Activated CD4-positive, alpha-beta memory T cell treated with anti-CD3 and anti-CD28 coated beads, Interleukin-2, amount 10 ng/mL, durations not matched to agents 7 days and 5 days (primary cell): ENCODE data around the gene CNTFR. TPM values are rescaled to one million over a fixed set of nuclear protein-coding genes. Genes with fewer than 3 reads are reported as not detected.
A peak's percentile ranks its signal among the peaks of the same experiment; 100 is the strongest.

Experiments
- CTCF ChIA-PET: fragments of 350-600 bp; sonication (Branson Sonifier 250); formaldehyde crosslinking; loops from one replicate; lab custom pipeline; 2021; ENCODE audit warnings: antibody characterized with exemption, inconsistent platforms; lab: Charles Lee
- POLR2A ChIA-PET: fragments of 350-600 bp; sonication (Branson Sonifier 250); formaldehyde crosslinking; loops from one replicate; lab custom pipeline; 2021; ENCODE audit warnings: antibody characterized with exemption; lab: Charles Lee
- DNase-seq: peaks from one replicate; pipeline ENCODE4 v3.0.0-alpha.2; 2020
- H3K27ac Mint-ChIP-seq: one replicate; pipeline ENCODE4 v1.8.0; 2021; ENCODE audit warnings: mild to moderate bottlenecking, mixed read lengths
- H3K27me3 Mint-ChIP-seq: one replicate; pipeline ENCODE4 v1.8.0; 2021; ENCODE audit warnings: mixed read lengths
- H3K36me3 Mint-ChIP-seq: one replicate; pipeline ENCODE4 v1.8.0; 2021; ENCODE audit warnings: low read depth, mixed read lengths
- H3K4me1 Mint-ChIP-seq: one replicate; pipeline ENCODE4 v1.8.0; 2021; ENCODE audit warnings: mixed read lengths
- H3K4me3 Mint-ChIP-seq: one replicate; pipeline ENCODE4 v1.8.0; 2021; ENCODE audit warnings: mild to moderate bottlenecking, mixed read lengths
- H3K9me3 Mint-ChIP-seq: one replicate; pipeline ENCODE4 v1.8.0; 2021; ENCODE audit warnings: mixed read lengths
- total RNA-seq, 2 experiments: library from RNA; stranded (reverse); gene quantifications; one replicate each; pipeline ENCODE4 v1.2.3, GENCODE V29; 2021

CNTFR gene
- total RNA-seq, 2 experiments from 2014 or later: not detected

GRCh38 chr9:34553511-34554021 lies 36.0 kb downstream of the CNTFR start:
- Mint-ChIP-seq H3K4me3 (no peak overlapping the region), H3K27me3 (no peaks in the 10 kb centered on the region), H3K36me3 (no peaks in the 10 kb centered on the region), H3K27ac (no peak overlapping the region), H3K4me1 (no peaks in the 10 kb centered on the region), H3K9me3 (no peaks in the 10 kb centered on the region)
- DNase-seq: no peak
- ChIA-PET POLR2A (no interaction called here), CTCF (no interaction called here)

DNA sequence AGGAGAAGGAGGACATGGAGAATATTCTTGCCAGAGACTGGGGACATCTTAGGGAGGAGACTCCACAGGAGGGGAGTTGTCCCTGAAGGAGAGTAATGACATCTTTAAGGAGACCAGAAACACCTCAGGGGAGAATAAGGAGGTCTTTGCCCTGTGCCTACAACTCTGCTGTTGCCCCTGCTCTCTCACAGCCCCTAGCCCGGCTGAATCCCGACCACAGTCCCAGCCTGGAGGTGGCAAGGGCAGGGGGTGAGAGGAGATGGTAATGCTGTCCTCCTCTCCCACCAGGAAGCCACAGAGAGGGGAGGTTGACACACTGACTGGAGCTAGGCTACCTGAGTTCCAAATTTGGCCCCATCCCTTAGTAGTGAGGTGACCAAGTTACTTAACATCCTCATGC lies 36.5 kb downstream of the CNTFR start:
- peaks cover 4% of the 10 kb centered on the region for H3K27me3 Mint-ChIP-seq
- no peaks in the 10 kb centered on the region for H3K9me3 Mint-ChIP-seq
- H3K4me3 Mint-ChIP-seq: no peak overlapping the region
- no peak overlapping the region for H3K27ac Mint-ChIP-seq
- CTCF ChIA-PET: no interaction called here
- no peaks in the 10 kb centered on the region for H3K36me3 Mint-ChIP-seq
- no peaks in the 10 kb centered on the region for H3K4me1 Mint-ChIP-seq
- POLR2A ChIA-PET: no interaction called here
- DNase-seq: no peak

GRCh38 chr9:34552606-34552981 lies 36.9 kb downstream of the CNTFR start:
- no peaks in the 10 kb centered on the region for H3K4me1 Mint-ChIP-seq
- peaks cover 4% of the 10 kb centered on the region for H3K27me3 Mint-ChIP-seq
- ChIA-PET CTCF (no interaction called here), POLR2A (no interaction called here)
- no peaks in the 10 kb centered on the region for H3K9me3 Mint-ChIP-seq
- H3K27ac Mint-ChIP-seq: no peak overlapping the region
- no peaks in the 10 kb centered on the region for H3K36me3 Mint-ChIP-seq
- H3K4me3 Mint-ChIP-seq: no peak overlapping the region
- DNase-seq: no peak

- POLR2A ChIA-PET: no interaction called here
- Mint-ChIP-seq H3K27ac (no peak overlapping the region), H3K9me3 (no peaks in the 10 kb centered on the region), H3K4me3 (no peak overlapping the region), H3K27me3 (peaks cover 5% of the 10 kb centered on the region), H3K4me1 (no peaks in the 10 kb centered on the region), H3K36me3 (no peaks in the 10 kb centered on the region)
- DNase-seq: no peak
- CTCF ChIA-PET: no interaction called here
These were observed 37.5 kb downstream of the CNTFR start for GRCh38 chr9:34551751-34552605.

DNA sequence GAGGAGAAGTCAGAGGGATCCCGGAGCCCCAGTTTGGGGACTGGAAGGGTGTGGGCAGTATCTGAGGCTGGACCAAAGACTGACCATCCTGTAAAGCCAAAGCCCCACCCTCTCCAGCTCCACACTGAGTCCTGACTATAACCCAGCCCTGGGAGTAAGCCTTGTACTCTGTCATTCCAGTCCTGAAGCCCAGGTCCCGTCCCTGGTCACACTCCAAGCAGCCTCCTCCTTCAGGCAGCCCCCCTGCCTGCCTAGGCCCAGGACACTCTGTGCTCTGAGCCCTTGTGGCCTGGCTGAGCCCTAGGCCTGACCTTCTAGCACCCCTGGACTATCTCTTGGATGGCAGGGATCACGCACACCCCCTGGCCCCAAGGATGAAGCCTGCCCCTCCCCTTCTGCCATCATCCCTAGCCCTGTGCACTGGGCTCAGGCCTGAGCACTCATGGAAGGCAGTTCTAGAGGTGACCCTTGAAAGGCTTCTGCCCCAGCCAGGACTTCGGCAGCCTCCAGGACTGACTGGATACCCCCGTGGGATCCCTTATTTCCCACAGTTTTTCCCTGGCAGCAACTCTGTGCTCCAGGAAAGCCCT lies 38.7 kb downstream of the CNTFR start:
- peaks cover 6% of the 10 kb centered on the region for H3K27me3 Mint-ChIP-seq
- no peak overlapping the region for H3K4me3 Mint-ChIP-seq
- no peaks in the 10 kb centered on the region for H3K4me1 Mint-ChIP-seq
- DNase-seq: no peak
- H3K36me3 Mint-ChIP-seq: no peaks in the 10 kb centered on the region
- H3K9me3 Mint-ChIP-seq: no peaks in the 10 kb centered on the region
- ChIA-PET POLR2A (no interaction called here), CTCF (no interaction called here)
- no peak overlapping the region for H3K27ac Mint-ChIP-seq

DNA sequence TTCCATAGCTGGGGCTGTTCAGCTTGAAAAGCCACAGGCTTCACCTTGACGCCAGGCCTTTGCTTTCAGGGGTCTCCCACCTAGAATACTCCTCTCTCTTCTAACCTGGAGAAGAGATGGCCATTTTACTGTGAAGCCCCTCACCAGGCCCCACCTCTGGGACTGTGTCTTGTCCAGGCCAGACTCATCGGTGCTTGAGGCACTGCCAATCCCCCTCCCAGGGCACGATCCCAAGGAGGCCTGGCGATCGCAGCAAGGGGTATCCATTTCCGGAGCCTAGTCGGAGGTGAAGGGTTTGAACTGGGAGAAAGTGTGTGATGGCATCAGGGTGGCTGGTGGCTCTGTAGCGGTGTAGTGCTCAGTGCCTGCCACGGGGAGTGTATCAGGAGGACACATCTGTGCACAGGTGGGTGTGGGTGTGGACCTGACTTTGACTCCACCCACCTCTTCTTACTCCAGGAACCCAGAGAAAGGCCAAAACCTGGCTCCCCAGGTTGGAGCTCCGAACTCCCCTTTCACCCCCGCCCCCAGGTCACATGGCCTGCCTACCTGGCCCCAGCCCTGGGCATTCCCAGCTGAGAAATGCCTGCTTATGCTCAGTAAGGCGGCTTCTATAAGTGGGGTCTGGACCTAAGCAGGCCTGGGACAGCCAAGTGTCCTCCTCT lies 39.4 kb downstream of the CNTFR start:
- CTCF ChIA-PET: no interaction called here
- Mint-ChIP-seq H3K27ac (no peak overlapping the region), H3K36me3 (no peaks in the 10 kb centered on the region), H3K9me3 (no peaks in the 10 kb centered on the region), H3K27me3 (peaks cover 10% of the 10 kb centered on the region), H3K4me1 (no peaks in the 10 kb centered on the region), H3K4me3 (no peak overlapping the region)
- POLR2A ChIA-PET: no interaction called here
- no peak for DNase-seq

DNA sequence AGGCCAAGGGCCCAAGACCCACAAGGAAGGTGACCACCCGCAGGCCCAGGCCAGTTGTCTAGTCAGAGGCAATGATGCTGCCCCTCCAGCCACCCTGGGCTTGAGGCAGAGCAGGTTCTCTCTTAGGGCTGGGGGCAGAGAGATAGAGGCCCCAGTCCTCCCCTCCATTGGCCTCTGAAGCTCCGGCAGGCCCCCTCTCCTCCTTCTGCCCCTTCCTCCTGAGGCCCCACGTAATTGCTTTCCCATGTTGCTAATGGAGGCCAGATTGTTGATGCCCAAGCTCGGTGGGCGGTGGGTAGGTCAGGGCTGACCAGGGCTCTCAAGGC lies 40.2 kb downstream of the CNTFR start:
- H3K9me3 Mint-ChIP-seq: no peaks in the 10 kb centered on the region
- H3K4me3 Mint-ChIP-seq: no peak overlapping the region
- peaks cover 15% of the 10 kb centered on the region for H3K27me3 Mint-ChIP-seq
- no peak for DNase-seq
- POLR2A ChIA-PET: no interaction called here
- CTCF ChIA-PET: no interaction called here
- no peaks in the 10 kb centered on the region for H3K36me3 Mint-ChIP-seq
- no peaks in the 10 kb centered on the region for H3K4me1 Mint-ChIP-seq
- H3K27ac Mint-ChIP-seq: no peak overlapping the region

DNA sequence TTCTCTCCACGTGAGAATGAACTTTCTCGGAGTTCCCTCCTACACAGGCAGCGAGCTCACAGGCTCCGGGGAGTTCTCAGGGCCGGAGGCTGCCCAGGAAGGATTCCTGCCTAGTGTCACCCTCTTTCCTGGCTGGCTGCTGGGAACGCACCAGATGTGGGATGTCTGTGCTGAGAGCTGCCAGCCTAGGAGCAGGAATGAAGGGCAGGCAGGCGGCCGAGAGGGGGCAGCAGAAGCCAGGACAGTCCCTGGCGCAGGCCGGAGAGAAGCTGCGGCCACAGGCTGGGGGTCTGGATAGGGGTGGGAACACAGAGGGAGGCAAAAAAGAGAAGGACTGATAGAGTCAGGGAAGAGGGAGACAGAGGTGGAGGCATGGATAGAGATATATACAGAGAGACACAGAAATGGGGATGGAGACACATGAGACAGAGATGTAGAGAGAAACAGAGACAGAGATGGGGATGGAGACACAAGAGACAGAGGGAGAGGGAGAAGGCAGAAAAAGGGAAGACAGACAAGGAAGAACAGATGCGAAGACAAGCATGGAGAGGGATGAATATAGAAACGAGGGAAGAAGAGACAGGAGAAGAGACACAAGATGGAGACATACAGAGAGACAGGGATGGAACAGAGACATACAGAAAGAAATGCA lies 41.4 kb downstream of the CNTFR start:
- Mint-ChIP-seq H3K27me3 (peaks cover 19% of the 10 kb centered on the region), H3K36me3 (no peaks in the 10 kb centered on the region), H3K27ac (no peak overlapping the region), H3K9me3 (no peaks in the 10 kb centered on the region), H3K4me1 (no peaks in the 10 kb centered on the region), H3K4me3 (no peak overlapping the region)
- peak; percentile 31 for DNase-seq
- CTCF ChIA-PET: interaction anchor here (0.9 to 2.4 kb wide), 6 partner anchors 9 to 144 kb away, joined by 3 to 9 read pairs (median 3); no protein-coding TSS in a partner anchor
- POLR2A ChIA-PET: no interaction called here

DNA sequence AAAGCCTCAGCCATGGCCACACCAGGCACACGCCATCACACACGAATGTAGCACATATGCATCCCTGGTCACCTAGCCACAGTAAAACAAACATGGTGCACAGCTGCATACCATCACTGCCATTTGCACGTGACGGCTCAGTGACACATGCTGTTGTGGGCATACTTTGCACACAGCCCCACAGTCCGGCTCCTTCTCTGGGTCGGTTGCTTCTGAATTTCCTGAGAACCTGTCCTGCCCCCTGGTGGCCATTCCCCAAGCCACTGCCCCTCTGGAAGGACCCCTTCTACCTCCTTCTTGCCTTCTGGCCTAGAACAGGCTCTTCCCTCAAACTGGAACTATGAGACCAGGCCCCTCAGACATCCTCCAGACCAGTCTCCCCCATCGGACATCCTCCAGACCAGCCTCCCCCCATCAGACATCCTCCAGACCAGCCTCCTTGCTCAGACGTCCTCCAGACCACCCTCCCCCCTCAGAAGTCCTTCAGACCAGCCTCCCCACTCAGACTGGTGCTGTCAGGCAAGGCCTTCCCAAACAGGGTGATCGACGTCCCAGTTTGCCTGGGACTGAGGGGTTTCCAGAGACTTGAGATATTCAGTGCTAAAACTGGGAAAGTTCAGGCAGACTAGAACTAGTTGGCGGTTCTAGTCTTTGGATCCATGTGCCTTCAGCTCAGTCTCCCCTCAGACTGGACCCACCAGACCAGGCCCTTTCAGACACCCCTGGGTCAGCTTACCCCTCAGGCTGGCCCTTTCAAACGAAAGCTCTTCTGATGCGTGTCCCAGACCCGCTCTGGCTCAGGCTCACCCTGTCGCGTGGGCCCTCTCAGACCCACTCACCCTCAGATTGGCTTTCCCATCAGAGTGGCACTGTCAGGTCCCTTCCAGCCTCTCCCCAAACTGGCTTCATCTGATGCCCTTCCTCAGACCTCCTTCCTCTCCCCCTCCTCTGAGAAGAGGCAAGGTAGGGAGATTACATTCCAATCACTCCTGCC lies 42.4 kb downstream of the CNTFR start:
- peak; percentile 65 for DNase-seq
- Mint-ChIP-seq H3K27me3 (peaks cover 19% of the 10 kb centered on the region), H3K27ac (no peak overlapping the region), H3K4me3 (no peak overlapping the region), H3K9me3 (no peaks in the 10 kb centered on the region), H3K4me1 (no peaks in the 10 kb centered on the region), H3K36me3 (no peaks in the 10 kb centered on the region)
- POLR2A ChIA-PET: no interaction called here
- CTCF ChIA-PET: interaction anchor here (0.9 to 2.4 kb wide), 6 partner anchors 9 to 143 kb away, joined by 3 to 9 read pairs (median 3); no protein-coding TSS in a partner anchor

DNA sequence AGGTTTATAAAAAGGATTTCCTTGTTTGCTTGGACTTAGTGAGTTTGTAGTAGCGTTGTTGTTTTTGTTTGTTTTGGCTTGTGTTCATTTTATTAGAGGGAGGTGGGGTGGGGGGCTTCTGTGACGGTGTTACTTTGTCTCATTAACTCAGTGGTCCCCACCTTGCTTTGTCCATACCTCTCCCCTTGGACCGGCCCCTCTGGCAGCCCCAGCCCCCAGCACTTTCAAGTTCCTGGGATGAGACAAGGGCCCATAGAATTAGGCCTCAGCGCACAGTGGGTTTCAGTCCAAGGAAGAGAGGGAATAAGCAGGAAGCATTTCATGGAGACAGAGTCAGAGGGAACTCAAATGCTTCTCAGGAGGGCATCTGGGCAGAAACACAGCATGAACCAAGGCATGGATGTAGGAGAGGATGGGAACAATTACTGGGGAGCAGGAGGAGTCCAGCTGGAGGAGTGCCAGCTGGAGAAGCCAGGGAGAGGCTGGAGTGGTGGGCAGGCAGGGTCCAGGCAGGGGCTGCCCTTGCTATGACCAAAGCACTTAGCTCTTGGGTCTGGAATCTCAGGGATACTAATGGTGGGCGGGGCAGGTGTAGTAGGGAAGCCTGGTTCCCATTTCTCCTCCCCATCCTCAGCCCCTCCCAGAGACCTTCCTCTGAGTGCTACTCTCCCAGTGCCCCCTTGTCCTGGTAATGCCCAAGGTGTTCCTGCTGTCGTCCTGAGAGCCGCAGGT lies 43.3 kb downstream of the CNTFR start:
- CTCF ChIA-PET: no interaction called here
- POLR2A ChIA-PET: no interaction called here
- H3K4me3 Mint-ChIP-seq: no peak overlapping the region
- H3K27ac Mint-ChIP-seq: no peak overlapping the region
- H3K27me3 Mint-ChIP-seq: peaks cover 19% of the 10 kb centered on the region
- no peaks in the 10 kb centered on the region for H3K36me3 Mint-ChIP-seq
- DNase-seq: no peak
- no peaks in the 10 kb centered on the region for H3K4me1 Mint-ChIP-seq
- H3K9me3 Mint-ChIP-seq: no peaks in the 10 kb centered on the region

DNA sequence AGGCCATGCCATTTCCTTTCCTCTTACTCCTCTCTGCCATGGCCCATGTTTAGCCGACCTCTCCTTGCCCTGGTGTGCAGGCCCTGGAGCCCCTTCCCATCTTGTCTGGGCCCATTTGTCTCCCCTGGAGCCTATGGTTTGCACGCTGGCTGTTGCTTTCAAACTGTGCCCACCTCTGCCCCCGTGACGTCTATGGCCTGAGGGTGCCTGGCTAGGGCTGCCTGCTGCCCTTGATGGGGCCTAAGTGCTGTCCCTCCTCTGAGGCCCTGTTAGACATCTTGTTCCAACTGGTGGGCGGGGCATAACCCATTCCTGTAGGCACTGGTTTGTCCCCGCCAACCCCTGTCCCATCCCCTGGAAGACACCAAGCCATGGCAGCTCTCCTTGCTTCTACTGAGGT lies 44.0 kb downstream of the CNTFR start:
- no peak overlapping the region for H3K4me3 Mint-ChIP-seq
- no peaks in the 10 kb centered on the region for H3K36me3 Mint-ChIP-seq
- peaks cover 19% of the 10 kb centered on the region for H3K27me3 Mint-ChIP-seq
- H3K9me3 Mint-ChIP-seq: no peaks in the 10 kb centered on the region
- no peak overlapping the region for H3K27ac Mint-ChIP-seq
- no peak for DNase-seq
- H3K4me1 Mint-ChIP-seq: no peaks in the 10 kb centered on the region
- ChIA-PET CTCF (no interaction called here), POLR2A (no interaction called here)

DNA sequence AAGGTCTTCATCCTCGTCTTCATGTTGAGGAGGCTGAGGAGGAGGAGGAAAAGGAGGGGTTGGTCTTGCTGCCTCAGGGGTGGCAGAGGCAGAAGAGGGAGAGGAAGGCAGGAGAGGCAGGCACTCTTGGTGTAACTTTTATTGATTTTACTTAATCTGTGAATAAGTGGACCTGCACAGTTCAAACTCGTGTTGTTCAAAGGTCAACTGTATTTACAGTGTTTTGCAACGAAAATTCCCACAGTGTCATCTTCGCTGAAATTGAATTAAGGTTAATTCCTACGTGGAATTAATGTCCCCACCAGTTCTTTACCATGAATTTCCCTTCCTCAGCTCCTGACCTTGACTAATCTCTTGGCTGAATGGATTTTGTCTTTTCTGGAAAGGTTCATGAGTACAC lies 45.5 kb downstream of the CNTFR start:
- POLR2A ChIA-PET: no interaction called here
- Mint-ChIP-seq H3K27ac (no peak overlapping the region), H3K4me3 (no peak overlapping the region), H3K4me1 (no peaks in the 10 kb centered on the region), H3K36me3 (no peaks in the 10 kb centered on the region), H3K27me3 (peaks cover 19% of the 10 kb centered on the region), H3K9me3 (no peaks in the 10 kb centered on the region)
- DNase-seq: no peak
- CTCF ChIA-PET: interaction anchor here (0.7 kb wide), 1 partner anchor 333 kb away, joined by 4 read pairs; no protein-coding TSS in a partner anchor
